ENCODE data around the gene PRR13. TPM values are rescaled to one million over a fixed set of nuclear protein-coding genes. Genes with fewer than 3 reads are reported as not detected.

The PRR13 gene
- total and polyA plus RNA-seq, 2 of the 13 experiments (the other 11 are each of a cell fraction or from before 2014, with no cell fraction given) = 65.0 to 102 TPM

- TF ChIP-seq MLXIP (CRISPR knock-in tag; IDR thresholded peaks at IDR 0.05; ENCODE audit: borderline replicate concordance) (no peak), GATAD1 (CRISPR knock-in tag; IDR thresholded peaks at IDR 0.05) (peak; percentile 62; the same call in 1 of the 2 replicates), ZEB1 (IDR thresholded peaks at IDR 0.05; ENCODE audit: insufficient replicate concordance, low read depth) (peak; percentile 46), ETS1 (CRISPR knock-in tag; IDR thresholded peaks at IDR 0.05) (peak; percentile 87; the same call in 1 of the 2 replicates), RERE (CRISPR knock-in tag; IDR thresholded peaks at IDR 0.05; ENCODE audit: low read depth) (no peak), ESRRA (CRISPR knock-in tag; IDR thresholded peaks at IDR 0.05; ENCODE audit: low read depth) (no peak), HNRNPK (IDR thresholded peaks at IDR 0.05; ENCODE audit: low read depth, low read length, poor library complexity, severe bottlenecking) (peak; percentile 79), ZSCAN9 (CRISPR knock-in tag; IDR thresholded peaks at IDR 0.05; ENCODE audit: borderline replicate concordance) (0 out of 2 replicates have a peak, but pooled peaks have one; percentile 31), ZBTB2 (CRISPR knock-in tag; IDR thresholded peaks at IDR 0.05; ENCODE audit: low read depth) (peak; percentile 89), ZNF251 (CRISPR knock-in tag; IDR thresholded peaks at IDR 0.05) (no peak), TFAP4 (IDR thresholded peaks at IDR 0.05; ENCODE audit: borderline replicate concordance, low read depth) (no peak), FOXA3 (CRISPR knock-in tag; IDR thresholded peaks at IDR 0.05) (peak; percentile 29; the same call in 1 of the 2 replicates), HDAC2 (CRISPR knock-in tag; IDR thresholded peaks at IDR 0.05) (0 out of 2 replicates have a peak, but pooled peaks have one; percentile 27)
Measured at GRCh38 chr12:53452159-53453077, 10.9 kb downstream of the PRR13 start (continued).

All from HepG2 (cell line).